Measurements from ENCODE around the gene SHISAL1. TPM values are rescaled to one million over a fixed set of nuclear protein-coding genes. Genes with fewer than 3 reads are reported as not detected.

Gene SHISAL1
- polyA plus RNA-seq, 1 experiment = 2.4 TPM

- no peaks in the 10 kb centered on the region; the same call in 1 of the 2 replicates for H3K9me3 ChIP-seq (ENCODE audit: control insufficient read depth, insufficient read depth, low read length)
- ChIA-PET POLR2A (no interaction called here), CTCF (no interaction called here)
- no peak overlapping the region for H3K27ac ChIP-seq (ENCODE audit: low read depth, low read length)
- TF ChIP-seq CTCF (IDR thresholded peaks at IDR 0.05; ENCODE audit: low read depth, low read length) = no peak
- H3K4me3 ChIP-seq (ENCODE audit: low read depth, low read length) = no peak overlapping the region
- peaks cover 11% of the 10 kb centered on the region for H3K27me3 ChIP-seq (ENCODE audit: control insufficient read depth, insufficient read depth, low read length)
- DNase-seq (ENCODE audit: low read depth, low spot score) = no peak
These were observed 45.7 kb downstream of the SHISAL1 start for GRCh38 chr22:44266796-44267760.

GRCh38 chr22:44263547-44263946, 49.2 kb downstream of the SHISAL1 start:
- CTCF ChIA-PET = no interaction called here
- H3K4me3 ChIP-seq (ENCODE audit: low read depth, low read length) = no peak overlapping the region
- H3K9me3 ChIP-seq (ENCODE audit: control insufficient read depth, insufficient read depth, low read length) = no peaks in the 10 kb centered on the region
- H3K27me3 ChIP-seq (ENCODE audit: control insufficient read depth, insufficient read depth, low read length) = peaks cover 8% of the 10 kb centered on the region
- H3K27ac ChIP-seq (ENCODE audit: low read depth, low read length) = no peak overlapping the region
- no peak for DNase-seq (ENCODE audit: low read depth, low spot score)
- POLR2A ChIA-PET = no interaction called here
- TF ChIP-seq CTCF (IDR thresholded peaks at IDR 0.05; ENCODE audit: low read depth, low read length) = no peak

- no peak overlapping the region for H3K4me3 ChIP-seq (ENCODE audit: low read depth, low read length)
- H3K27ac ChIP-seq (ENCODE audit: low read depth, low read length) = no peak overlapping the region
- ChIA-PET POLR2A (no interaction called here), CTCF (no interaction called here)
- DNase-seq (ENCODE audit: low read depth, low spot score) = no peak
- no peak for TF ChIP-seq CTCF (IDR thresholded peaks at IDR 0.05; ENCODE audit: low read depth, low read length)
- H3K9me3 ChIP-seq (ENCODE audit: control insufficient read depth, insufficient read depth, low read length) = no peaks in the 10 kb centered on the region
- peaks cover 8% of the 10 kb centered on the region for H3K27me3 ChIP-seq (ENCODE audit: control insufficient read depth, insufficient read depth, low read length)
These were observed 50.7 kb downstream of the SHISAL1 start for GRCh38 chr22:44261861-44262595.

GRCh38 chr22:44261164-44261860, 51.4 kb downstream of the SHISAL1 start:
- POLR2A ChIA-PET = no interaction called here
- Histone ChIP-seq H3K4me3 (ENCODE audit: low read depth, low read length) (no peak overlapping the region), H3K9me3 (ENCODE audit: control insufficient read depth, insufficient read depth, low read length) (no peaks in the 10 kb centered on the region), H3K27me3 (ENCODE audit: control insufficient read depth, insufficient read depth, low read length) (peaks cover 12% of the 10 kb centered on the region), H3K27ac (ENCODE audit: low read depth, low read length) (no peak overlapping the region)
- no peak for DNase-seq (ENCODE audit: low read depth, low spot score)
- CTCF ChIA-PET = no interaction called here
- TF ChIP-seq CTCF (IDR thresholded peaks at IDR 0.05; ENCODE audit: low read depth, low read length) = no peak

All from AG04450 (cell line).